ENCODE data around the gene CASZ1. TPM values are rescaled to one million over a fixed set of nuclear protein-coding genes. Genes with fewer than 3 reads are reported as not detected.

CASZ1 gene
- total RNA-seq, 1 donor from 2014 or later = 63.6 TPM

GRCh38 chr1:10778640-10779039, 17.8 kb downstream of the CASZ1 start:
- Histone ChIP-seq H3K4me3 (no peak overlapping the region), H3K9me3 (no peaks in the 10 kb centered on the region), H3K27me3 (no peaks in the 10 kb centered on the region), H3K4me1 (no peaks in the 10 kb centered on the region), H3K36me3 (no peaks in the 10 kb centered on the region), H3K27ac (no peak overlapping the region)
- TF ChIP-seq CTCF (IDR thresholded peaks at IDR 0.05) = no peak
- DNase-seq (no peak), ATAC-seq (no peak)
- intact Hi-C loops (cut with DNase I) = no loop called here

GRCh38 chr1:10777749-10778574, 18.5 kb downstream of the CASZ1 start:
- no peak overlapping the region for H3K4me3 ChIP-seq
- no peaks in the 10 kb centered on the region for H3K27me3 ChIP-seq
- H3K36me3 ChIP-seq = no peaks in the 10 kb centered on the region
- DNase-seq (no peak), ATAC-seq (no peak)
- H3K27ac ChIP-seq = no peak overlapping the region
- H3K9me3 ChIP-seq = no peaks in the 10 kb centered on the region
- no peak for TF ChIP-seq CTCF (IDR thresholded peaks at IDR 0.05)
- intact Hi-C loops (cut with DNase I) = no loop called here
- no peaks in the 10 kb centered on the region for H3K4me1 ChIP-seq

- no peaks in the 10 kb centered on the region for H3K36me3 ChIP-seq
- intact Hi-C loops (cut with DNase I) = no loop called here
- no peaks in the 10 kb centered on the region for H3K4me1 ChIP-seq
- H3K4me3 ChIP-seq = no peak overlapping the region
- DNase-seq (no peak), ATAC-seq (peak; percentile 25)
- H3K27ac ChIP-seq = no peak overlapping the region
- no peak for TF ChIP-seq CTCF (IDR thresholded peaks at IDR 0.05)
- no peaks in the 10 kb centered on the region for H3K27me3 ChIP-seq
- no peaks in the 10 kb centered on the region for H3K9me3 ChIP-seq
Measured at GRCh38 chr1:10776190-10776905, 20.1 kb downstream of the CASZ1 start.

GRCh38 chr1:10775763-10776162, 20.7 kb downstream of the CASZ1 start:
- no peak for TF ChIP-seq CTCF (IDR thresholded peaks at IDR 0.05)
- Histone ChIP-seq H3K9me3 (no peaks in the 10 kb centered on the region), H3K4me1 (no peaks in the 10 kb centered on the region), H3K36me3 (no peaks in the 10 kb centered on the region), H3K27me3 (no peaks in the 10 kb centered on the region), H3K4me3 (no peak overlapping the region), H3K27ac (no peak overlapping the region)
- intact Hi-C loops (cut with DNase I) = no loop called here
- DNase-seq = no peak
- no peak for ATAC-seq

GRCh38 chr1:10774615-10775310, 21.7 kb downstream of the CASZ1 start:
- Histone ChIP-seq H3K9me3 (no peaks in the 10 kb centered on the region), H3K27me3 (no peaks in the 10 kb centered on the region), H3K4me1 (no peaks in the 10 kb centered on the region), H3K4me3 (no peak overlapping the region), H3K36me3 (no peaks in the 10 kb centered on the region), H3K27ac (no peak overlapping the region)
- TF ChIP-seq CTCF (IDR thresholded peaks at IDR 0.05) = no peak
- ATAC-seq = no peak
- intact Hi-C loops (cut with DNase I) = no loop called here
- DNase-seq = no peak
